ENCODE measurements around the gene ZNF425. TPM values are rescaled to one million over a fixed set of nuclear protein-coding genes. Genes with fewer than 3 reads are reported as not detected.

ZNF425 gene
- total and polyA plus RNA-seq, 11 donors, result 0.21 to 1.6 (median 0.91) TPM

DNA sequence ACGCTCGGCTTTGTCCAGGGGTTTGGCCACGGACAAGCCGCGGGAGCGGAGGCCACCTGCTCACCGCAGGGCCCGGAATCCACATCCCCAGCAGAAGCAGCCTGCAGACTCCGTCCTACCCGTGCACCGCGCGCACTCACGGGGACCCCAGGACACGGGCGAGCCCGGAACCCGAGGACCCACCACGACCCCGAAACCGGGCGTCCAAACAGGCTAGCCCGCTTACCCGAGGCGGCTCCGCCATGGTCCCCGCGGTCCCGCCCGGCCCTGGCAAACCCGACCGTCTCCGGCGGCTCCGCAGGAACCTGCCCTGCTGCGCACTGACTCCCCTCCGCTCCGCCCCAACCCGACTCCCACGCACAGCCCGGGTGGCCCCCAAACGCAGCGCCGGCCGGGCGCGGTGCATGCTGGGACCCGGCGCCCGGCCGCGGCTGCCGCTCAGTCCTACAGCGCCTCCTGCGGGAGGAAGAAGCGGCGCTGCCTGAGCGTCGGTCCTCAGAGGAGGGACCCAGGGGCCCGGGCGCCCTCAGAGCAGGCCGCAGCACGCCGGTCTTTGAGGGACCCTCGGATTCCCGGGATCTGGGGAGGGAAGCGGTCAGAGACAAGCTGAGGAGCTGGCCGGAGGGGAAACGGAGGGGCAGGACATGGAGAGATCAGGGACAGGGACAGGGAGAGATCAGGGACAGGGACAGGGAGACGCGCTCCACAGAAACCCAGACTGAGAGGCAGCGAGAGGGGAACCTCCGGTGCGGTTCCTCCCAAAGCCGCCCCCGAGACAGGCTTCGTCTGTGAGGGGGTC lies 35.5 kb downstream of the ZNF425 start, which contains the start of gene ZNF786:
ZNF786 (minus strand) TSS at position 322 of the 799 bp plus-strand sequence; CDS start at position 244, 78 bp downstream.
- peaks cover 0 to 30% (median 11%) of the 10 kb centered on the region in 12 donors for H3K4me1 ChIP-seq
- peak within 1 kb of the TSS; percentile 94 to 100 (median 98) for H3K27ac ChIP-seq
- ATAC-seq (peak; percentile 93 to 98 (median 96)), DNase-seq (peak; percentile 91 to 95 (median 92))
- no peaks in the 10 kb centered on the region for H3K9me3 ChIP-seq
- TF ChIP-seq POLR2A (IDR thresholded peaks at IDR 0.05), result peak in 1 of 2 donors; percentile 84
- TF ChIP-seq, protein P1, sequence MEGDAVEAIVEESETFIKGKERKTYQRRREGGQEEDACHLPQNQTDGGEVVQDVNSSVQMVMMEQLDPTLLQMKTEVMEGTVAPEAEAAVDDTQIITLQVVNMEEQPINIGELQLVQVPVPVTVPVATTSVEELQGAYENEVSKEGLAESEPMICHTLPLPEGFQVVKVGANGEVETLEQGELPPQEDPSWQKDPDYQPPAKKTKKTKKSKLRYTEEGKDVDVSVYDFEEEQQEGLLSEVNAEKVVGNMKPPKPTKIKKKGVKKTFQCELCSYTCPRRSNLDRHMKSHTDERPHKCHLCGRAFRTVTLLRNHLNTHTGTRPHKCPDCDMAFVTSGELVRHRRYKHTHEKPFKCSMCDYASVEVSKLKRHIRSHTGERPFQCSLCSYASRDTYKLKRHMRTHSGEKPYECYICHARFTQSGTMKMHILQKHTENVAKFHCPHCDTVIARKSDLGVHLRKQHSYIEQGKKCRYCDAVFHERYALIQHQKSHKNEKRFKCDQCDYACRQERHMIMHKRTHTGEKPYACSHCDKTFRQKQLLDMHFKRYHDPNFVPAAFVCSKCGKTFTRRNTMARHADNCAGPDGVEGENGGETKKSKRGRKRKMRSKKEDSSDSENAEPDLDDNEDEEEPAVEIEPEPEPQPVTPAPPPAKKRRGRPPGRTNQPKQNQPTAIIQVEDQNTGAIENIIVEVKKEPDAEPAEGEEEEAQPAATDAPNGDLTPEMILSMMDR (IDR thresholded peaks at IDR 0.05), result peak; percentile 82 to 96 (median 95)
- peak within 1 kb of the TSS; percentile 68 to 99 (median 88) for H3K4me3 ChIP-seq
- intact Hi-C loops (cut with DNase I), result loop anchor here in 9 of 10 donors (1.0 to 5.0 kb wide), 12 partner anchors 25 to 393 kb away; partner anchors contain the start of genes PDIA4 (in 3 of the 9), ZNF425 (in 3 of the 9) and CUL1 (in 1 of the 9)
- peaks cover 0 to 2% (median 0%) of the 10 kb centered on the region in 9 donors for H3K36me3 ChIP-seq
- 0% methylated on average over 27 to 77 of the region's 77 CpGs for WGBS, 4 donors
- no peaks in the 10 kb centered on the region for H3K27me3 ChIP-seq

DNA sequence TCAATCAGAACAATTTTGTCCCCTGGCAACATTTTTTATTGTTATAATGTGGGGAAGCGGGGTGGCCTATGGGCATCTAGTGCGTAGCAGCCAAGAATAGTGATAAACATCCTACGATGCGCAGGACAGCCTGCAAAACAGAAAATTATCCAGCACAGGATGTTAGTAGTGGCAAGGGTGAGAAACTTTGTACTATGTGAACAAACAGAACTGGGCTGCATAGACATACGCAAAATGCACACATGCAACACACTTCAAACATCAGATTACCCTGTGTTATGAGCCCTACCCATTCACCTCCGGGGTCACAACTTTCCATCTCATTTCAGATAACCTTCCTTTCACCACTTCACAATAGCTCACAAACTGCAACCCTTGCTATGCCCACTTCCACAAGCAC lies 38.7 kb downstream of the ZNF425 start:
- ATAC-seq, result no peak
- peaks cover 0 to 30% (median 11%) of the 10 kb centered on the region in 12 donors for H3K4me1 ChIP-seq
- H3K27ac ChIP-seq, result no peak overlapping the region
- intact Hi-C loops (cut with DNase I), result loop anchor here in 1 of 10 donors (2.0 kb wide), 1 partner anchor 83 kb away; no protein-coding TSS in a partner anchor
- DNase-seq, result no peak
- peaks cover 0 to 9% (median 0%) of the 10 kb centered on the region in 12 donors for H3K9me3 ChIP-seq
- no peaks in the 10 kb centered on the region for H3K27me3 ChIP-seq
- H3K36me3 ChIP-seq, result peaks cover 0 to 3% (median 0%) of the 10 kb centered on the region in 9 donors
- TF ChIP-seq POLR2A (IDR thresholded peaks at IDR 0.05), result no peak
- TF ChIP-seq, protein P1 (IDR thresholded peaks at IDR 0.05), result no peak
- H3K4me3 ChIP-seq, result no peak overlapping the region
- WGBS, 4 donors, result 92 to 95% (median 93%) methylated on average over 6 of the region's 6 CpGs

DNA sequence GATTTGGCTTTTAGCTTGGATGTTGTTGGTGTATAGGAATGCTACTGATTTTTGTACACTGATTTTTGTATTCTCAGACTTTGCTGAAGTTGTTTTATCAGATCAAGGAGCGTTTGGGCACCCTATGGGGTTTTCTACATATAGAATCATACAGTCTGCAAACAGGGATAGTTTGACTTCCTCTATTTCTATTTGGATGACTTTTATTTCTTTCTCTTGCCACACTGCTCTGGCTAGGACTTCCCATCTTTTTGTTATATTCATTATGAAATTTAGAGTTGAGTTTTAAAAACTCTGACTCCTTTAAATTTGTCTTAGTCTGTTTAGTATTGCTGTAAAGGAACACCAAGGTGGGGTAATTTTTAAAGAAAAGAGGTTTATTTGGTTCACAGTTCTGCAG lies 40.3 kb downstream of the ZNF425 start:
- Histone ChIP-seq H3K4me3 (no peak overlapping the region), H3K27me3 (no peaks in the 10 kb centered on the region), H3K36me3 (peaks cover 0 to 3% (median 0%) of the 10 kb centered on the region in 9 donors), H3K9me3 (peaks cover 0 to 9% (median 0%) of the 10 kb centered on the region in 12 donors), H3K27ac (no peak overlapping the region), H3K4me1 (peaks cover 0 to 21% (median 5%) of the 10 kb centered on the region in 12 donors)
- no peak for TF ChIP-seq POLR2A (IDR thresholded peaks at IDR 0.05)
- TF ChIP-seq, protein P1 (IDR thresholded peaks at IDR 0.05), result no peak
- DNase-seq (no peak), ATAC-seq (no peak)
- WGBS, 4 donors, result 72 to 88% (median 80%) methylated on average over 1 of the region's 1 CpG
- intact Hi-C loops (cut with DNase I), result loop anchor here in 1 of 10 donors (2.0 kb wide), 1 partner anchor 81 kb away; no protein-coding TSS in a partner anchor

DNA sequence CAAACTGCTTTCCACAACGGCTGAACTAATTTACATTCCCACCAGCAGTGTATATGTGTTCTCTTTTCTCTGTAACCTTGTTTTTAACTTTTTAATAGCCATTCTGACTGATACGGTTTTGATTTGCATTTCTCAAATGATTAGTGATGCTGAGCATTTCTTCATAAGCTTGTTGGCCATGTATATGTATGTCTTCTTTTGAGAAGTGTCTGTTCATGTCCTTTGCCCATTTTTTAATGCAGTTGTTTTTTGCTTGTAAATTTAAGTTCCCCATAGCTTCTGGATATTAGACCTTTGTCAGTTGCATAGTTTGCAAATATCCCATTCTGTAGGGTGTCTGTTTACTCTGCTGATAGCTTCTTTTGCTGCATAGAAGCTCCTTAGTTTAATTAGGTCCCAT lies 41.7 kb downstream of the ZNF425 start:
- H3K9me3 ChIP-seq, result peaks cover 0 to 9% (median 0%) of the 10 kb centered on the region in 12 donors
- no peak for ATAC-seq
- H3K36me3 ChIP-seq, result peaks cover 0 to 12% (median 2%) of the 10 kb centered on the region in 9 donors
- TF ChIP-seq, protein P1 (IDR thresholded peaks at IDR 0.05), result no peak
- TF ChIP-seq POLR2A (IDR thresholded peaks at IDR 0.05), result no peak
- H3K27ac ChIP-seq, result no peak overlapping the region
- intact Hi-C loops (cut with DNase I), result no loop called here
- no peaks in the 10 kb centered on the region for H3K27me3 ChIP-seq
- H3K4me1 ChIP-seq, result peaks cover 0 to 14% (median under 1%) of the 10 kb centered on the region in 12 donors
- no peak for DNase-seq
- no peak overlapping the region for H3K4me3 ChIP-seq
- WGBS, 4 donors, result 96 to 98% (median 97%) methylated on average over 2 of the region's 2 CpGs

All from heart left ventricle (tissue), 16 donors.